Measurements from ENCODE around the gene UGT1A5. TPM values are rescaled to one million over a fixed set of nuclear protein-coding genes. Genes with fewer than 3 reads are reported as not detected.

UGT1A5 gene
- total and polyA plus RNA-seq, 2 of the 4 experiments (the other 2 are of a cell fraction): not detected

DNA sequence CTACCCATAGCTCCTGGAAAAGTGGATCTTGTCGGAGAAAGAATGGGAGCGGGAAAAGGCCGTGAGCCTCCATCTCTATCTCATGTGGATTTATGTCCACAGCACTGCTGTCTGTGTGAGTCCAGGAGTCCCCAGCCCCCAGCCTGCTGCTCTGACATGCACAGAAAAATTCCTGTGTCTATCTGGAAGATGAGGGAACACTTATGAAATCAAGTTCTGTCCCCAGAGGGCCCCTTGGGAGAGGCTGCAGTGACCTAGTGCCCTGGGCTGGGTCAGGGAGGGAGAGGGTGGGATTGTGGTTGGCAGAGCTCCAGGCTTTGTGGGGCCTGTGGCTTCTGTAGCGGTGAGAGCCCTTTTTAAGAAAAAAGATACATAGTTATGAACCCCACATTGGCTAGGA is 104.1 kb downstream of the UGT1A5 start:
- ATAC-seq (ENCODE audit: low read depth) (no peak), DNase-seq (no peak)
- no peak overlapping the region for H3K4me3 ChIP-seq (ENCODE audit: insufficient read depth, low read depth, low read length)
- in situ Hi-C loops (cut with MboI; ENCODE audit: low sequenced_read_pairs) (no loop called here), dilution Hi-C loops (cut with HindIII; ENCODE audit: low sequenced_read_pairs, unreplicated experiment) (no loop called here), intact Hi-C loops (cut with micrococcal nuclease) (no loop called here)
- TF ChIP-seq POLR2A (IDR thresholded peaks at IDR 0.05; ENCODE audit: low read depth, low read length) (no peak), NFE2L2 (IDR thresholded peaks at IDR 0.05; ENCODE audit: low read depth, low read length) (no peak), RAD21 (IDR thresholded peaks at IDR 0.05; ENCODE audit: low read length) (no peak), RFX5 (IDR thresholded peaks at IDR 0.05; ENCODE audit: low read depth, low read length) (no peak), MXI1 (IDR thresholded peaks at IDR 0.05; ENCODE audit: borderline replicate concordance, low read depth, low read length) (no peak), MAZ (IDR thresholded peaks at IDR 0.05; ENCODE audit: borderline replicate concordance, low read depth, low read length) (no peak), CEBPB (IDR thresholded peaks at IDR 0.05; ENCODE audit: low read depth, low read length) (no peak), SMC3 (IDR thresholded peaks at IDR 0.05; ENCODE audit: low read depth, low read length) (no peak), MAFK (IDR thresholded peaks at IDR 0.05; ENCODE audit: low read depth, low read length) (no peak), BHLHE40 (IDR thresholded peaks at IDR 0.05; ENCODE audit: low read depth, low read length) (no peak), CHD1 (IDR thresholded peaks at IDR 0.05; ENCODE audit: low read depth, low read length) (no peak), RCOR1 (IDR thresholded peaks at IDR 0.05; ENCODE audit: insufficient replicate concordance, low read length) (no peak), FOS (IDR thresholded peaks at IDR 0.05; ENCODE audit: low read depth, low read length) (no peak)
- TF ChIP-seq, protein P1, sequence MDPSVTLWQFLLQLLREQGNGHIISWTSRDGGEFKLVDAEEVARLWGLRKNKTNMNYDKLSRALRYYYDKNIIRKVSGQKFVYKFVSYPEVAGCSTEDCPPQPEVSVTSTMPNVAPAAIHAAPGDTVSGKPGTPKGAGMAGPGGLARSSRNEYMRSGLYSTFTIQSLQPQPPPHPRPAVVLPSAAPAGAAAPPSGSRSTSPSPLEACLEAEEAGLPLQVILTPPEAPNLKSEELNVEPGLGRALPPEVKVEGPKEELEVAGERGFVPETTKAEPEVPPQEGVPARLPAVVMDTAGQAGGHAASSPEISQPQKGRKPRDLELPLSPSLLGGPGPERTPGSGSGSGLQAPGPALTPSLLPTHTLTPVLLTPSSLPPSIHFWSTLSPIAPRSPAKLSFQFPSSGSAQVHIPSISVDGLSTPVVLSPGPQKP (IDR thresholded peaks at IDR 0.05; ENCODE audit: borderline replicate concordance, low read depth, low read length): no peak
- TF ChIP-seq, protein P2, sequence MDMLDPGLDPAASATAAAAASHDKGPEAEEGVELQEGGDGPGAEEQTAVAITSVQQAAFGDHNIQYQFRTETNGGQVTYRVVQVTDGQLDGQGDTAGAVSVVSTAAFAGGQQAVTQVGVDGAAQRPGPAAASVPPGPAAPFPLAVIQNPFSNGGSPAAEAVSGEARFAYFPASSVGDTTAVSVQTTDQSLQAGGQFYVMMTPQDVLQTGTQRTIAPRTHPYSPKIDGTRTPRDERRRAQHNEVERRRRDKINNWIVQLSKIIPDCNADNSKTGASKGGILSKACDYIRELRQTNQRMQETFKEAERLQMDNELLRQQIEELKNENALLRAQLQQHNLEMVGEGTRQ (IDR thresholded peaks at IDR 0.05; ENCODE audit: low read depth, low read length): no peak
- TF ChIP-seq, protein P3, sequence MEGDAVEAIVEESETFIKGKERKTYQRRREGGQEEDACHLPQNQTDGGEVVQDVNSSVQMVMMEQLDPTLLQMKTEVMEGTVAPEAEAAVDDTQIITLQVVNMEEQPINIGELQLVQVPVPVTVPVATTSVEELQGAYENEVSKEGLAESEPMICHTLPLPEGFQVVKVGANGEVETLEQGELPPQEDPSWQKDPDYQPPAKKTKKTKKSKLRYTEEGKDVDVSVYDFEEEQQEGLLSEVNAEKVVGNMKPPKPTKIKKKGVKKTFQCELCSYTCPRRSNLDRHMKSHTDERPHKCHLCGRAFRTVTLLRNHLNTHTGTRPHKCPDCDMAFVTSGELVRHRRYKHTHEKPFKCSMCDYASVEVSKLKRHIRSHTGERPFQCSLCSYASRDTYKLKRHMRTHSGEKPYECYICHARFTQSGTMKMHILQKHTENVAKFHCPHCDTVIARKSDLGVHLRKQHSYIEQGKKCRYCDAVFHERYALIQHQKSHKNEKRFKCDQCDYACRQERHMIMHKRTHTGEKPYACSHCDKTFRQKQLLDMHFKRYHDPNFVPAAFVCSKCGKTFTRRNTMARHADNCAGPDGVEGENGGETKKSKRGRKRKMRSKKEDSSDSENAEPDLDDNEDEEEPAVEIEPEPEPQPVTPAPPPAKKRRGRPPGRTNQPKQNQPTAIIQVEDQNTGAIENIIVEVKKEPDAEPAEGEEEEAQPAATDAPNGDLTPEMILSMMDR (conservative IDR thresholded peaks at IDR 0.05; ENCODE audit: low read depth, low read length): no peak
- H2BK15ac ChIP-seq (ENCODE audit: low read depth, low read length): no peak overlapping the region
- H2BK120ac ChIP-seq (ENCODE audit: low read depth, low read length): no peak overlapping the region
- H3K4ac ChIP-seq (ENCODE audit: low read depth, low read length): no peak overlapping the region
- H3K23ac ChIP-seq (ENCODE audit: low read depth, low read length): no peak overlapping the region
- no peak overlapping the region for H4K91ac ChIP-seq (ENCODE audit: insufficient read depth, low read depth, low read length)
- H2AK9ac ChIP-seq (replicated peaks; ENCODE audit: low read depth, low read length, poor library complexity): no peak overlapping the region
- no peaks in the 10 kb centered on the region for H4K20me1 ChIP-seq (ENCODE audit: insufficient read depth, low read length)
- no TSS peak for BruUV-seq (replicated peaks)
- WGBS, 2 experiments (ENCODE audit: extremely low coverage in 2 of 2, insufficient read length in 1 of 2): no CpG with 5 or more reads among the region's 4 CpGs
- H3K18ac ChIP-seq (ENCODE audit: low read depth, low read length): no peak overlapping the region
- H2AK5ac ChIP-seq (ENCODE audit: low read depth, low read length): no peak overlapping the region
- H3K79me1 ChIP-seq (ENCODE audit: low read depth in 1 of 2, low read length in 2 of 2): no peaks in the 10 kb centered on the region
- no peaks in the 10 kb centered on the region for H3K9me1 ChIP-seq (ENCODE audit: insufficient read depth, low read length)
- no peak overlapping the region for H3K14ac ChIP-seq (replicated peaks; ENCODE audit: low read depth, low read length)
- H3K9me3 ChIP-seq (ENCODE audit: control insufficient read depth, insufficient read depth, low read length): no peaks in the 10 kb centered on the region
- no peak overlapping the region for H2AFZ ChIP-seq (replicated peaks; ENCODE audit: low read length, poor library complexity)
- H3K27me3 ChIP-seq (ENCODE audit: control insufficient read depth, insufficient read depth, low read length): peaks cover 7% of the 10 kb centered on the region; the same call in 1 of the 2 replicates
- no peak overlapping the region for H3K27ac ChIP-seq (ENCODE audit: insufficient read depth, low read length)
- ChIA-PET POLR2A (ENCODE audit: unreplicated experiment) (no interaction called here), CTCF (no interaction called here)
- no peak overlapping the region for H2BK5ac ChIP-seq (ENCODE audit: low read depth, low read length, poor library complexity, severe bottlenecking)
- no peak overlapping the region for H2BK20ac ChIP-seq (ENCODE audit: low read depth, low read length)
- H3K36me3 ChIP-seq (ENCODE audit: control insufficient read depth, insufficient read depth, low read length): no peaks in the 10 kb centered on the region
- H4K8ac ChIP-seq (ENCODE audit: low read depth in 2 of 2, low read length in 2 of 2): no peak overlapping the region
- H3K4me1 ChIP-seq (ENCODE audit: control insufficient read depth, insufficient read depth, low read length): no peaks in the 10 kb centered on the region
- H3K9ac ChIP-seq (ENCODE audit: low read depth, low read length): no peak overlapping the region
- H3K4me2 ChIP-seq (ENCODE audit: low read depth, low read length): no peak overlapping the region
- H3K56ac ChIP-seq (ENCODE audit: extremely low read depth, insufficient read depth, low read length): no peak overlapping the region
- H4K5ac ChIP-seq (ENCODE audit: low read depth, low read length): no peak overlapping the region
